Liver (tissue), 9 donors: ENCODE results near the gene MCU. TPM values are rescaled to one million over a fixed set of nuclear protein-coding genes. Genes with fewer than 3 reads are reported as not detected.

Experiments used
- DNase-seq: peaks from one replicate; pipeline ENCODE4 v3.0.0-alpha.2; 2017; ENCODE audit warnings: low spot score
- H3K27ac ChIP-seq, 2 donors: one replicate each; pipeline ENCODE4 v1.7.0; 2013; ENCODE audit warnings: inconsistent platforms in 2 of 2, low read length in 2 of 2, control low read depth in 1 of 2, low read depth in 1 of 2, mild to moderate bottlenecking in 1 of 2
- H3K27me3 ChIP-seq, 4 donors: one replicate each; pipeline versions ENCODE4 v1.6.1 to v1.7.0; 2013; ENCODE audit warnings: low read length in 3 of 4, inconsistent platforms in 1 of 4, mild to moderate bottlenecking in 1 of 4, moderate library complexity in 1 of 4; ENCODE audit not compliant: control insufficient read depth in 4 of 4, insufficient read depth in 4 of 4
- H3K36me3 ChIP-seq, 4 donors: one replicate each; pipeline versions ENCODE4 v1.6.1 to v1.7.0; 2013; ENCODE audit warnings: low read length in 3 of 4, mild to moderate bottlenecking in 3 of 4, low read depth in 1 of 4, moderate library complexity in 1 of 4; ENCODE audit not compliant: control insufficient read depth in 4 of 4, insufficient read depth in 3 of 4
- H3K4me1 ChIP-seq, 4 donors: one replicate each; pipeline versions ENCODE4 v1.6.1 to v1.7.0; 2013; ENCODE audit warnings: low read length in 3 of 4, mild to moderate bottlenecking in 3 of 4, moderate library complexity in 1 of 4; ENCODE audit not compliant: control insufficient read depth in 4 of 4, insufficient read depth in 4 of 4
- H3K4me3 ChIP-seq, 3 donors: one replicate each; pipeline versions ENCODE4 v1.6.1 to v1.7.0; 2013; ENCODE audit warnings: low read length in 3 of 3, control low read depth in 1 of 3, low read depth in 1 of 3, mild to moderate bottlenecking in 1 of 3
- H3K9ac ChIP-seq, 2 donors: one replicate each; pipeline ENCODE4 v1.7.0; 2013; ENCODE audit warnings: low read length in 2 of 2, mild to moderate bottlenecking in 2 of 2, moderate library complexity in 2 of 2, control low read depth in 1 of 2, low read depth in 1 of 2
- H3K9me3 ChIP-seq, 4 donors: one replicate each; pipeline versions ENCODE4 v1.6.1 to v1.7.0; 2013; ENCODE audit warnings: low read length in 3 of 4; ENCODE audit not compliant: control insufficient read depth in 4 of 4
- EGR1 ChIP-seq, 2 donors: IDR thresholded peaks; 2 replicates each; pipeline ENCODE4 v1.6.1; 2016 to 2018; ENCODE audit warnings: antibody characterized with exemption in 2 of 2, low read depth in 2 of 2
- GABPA ChIP-seq, 2 donors: IDR thresholded peaks in 1 of 2; conservative IDR thresholded peaks in 1 of 2; 2 replicates each; pipeline ENCODE4 v1.6.1; 2016; ENCODE audit warnings: antibody characterized with exemption in 2 of 2, mild to moderate bottlenecking in 1 of 2, moderate library complexity in 1 of 2
- HNF4A ChIP-seq, 2 donors: conservative IDR thresholded peaks; 2 replicates each; pipeline ENCODE4 v1.6.1; 2016; ENCODE audit warnings: antibody characterized with exemption in 2 of 2, mild to moderate bottlenecking in 2 of 2
- HNF4G ChIP-seq: IDR thresholded peaks from 2 replicates; pipeline ENCODE4 v1.6.1; 2016; ENCODE audit warnings: antibody characterized with exemption
- JUND ChIP-seq, 2 donors: IDR thresholded peaks; 2 replicates each; pipeline ENCODE4 v1.6.1; 2016; ENCODE audit warnings: antibody characterized with exemption in 2 of 2
- NR2F2 ChIP-seq: IDR thresholded peaks from 2 replicates; pipeline ENCODE4 v1.6.1; 2016; ENCODE audit warnings: antibody characterized with exemption
- RAD21 ChIP-seq, 2 donors: IDR thresholded peaks; 2 replicates each; pipeline ENCODE4 v1.6.1; 2016; ENCODE audit warnings: antibody characterized with exemption in 2 of 2, mild to moderate bottlenecking in 2 of 2
- SP1 ChIP-seq: IDR thresholded peaks from 2 replicates; pipeline ENCODE4 v1.6.1; 2018; ENCODE audit warnings: antibody characterized with exemption, mild to moderate bottlenecking
- YY1 ChIP-seq: IDR thresholded peaks from 2 replicates; pipeline ENCODE4 v1.6.1; 2016; ENCODE audit warnings: antibody characterized with exemption, mild to moderate bottlenecking
- WGBS: extraction: QIAGEN DNeasy Blood & Tissue Kit; methylation state at CpG from one replicate; pipeline ENCODE4 v1.1.7; 2013; 5-methylcytosine and 5-hydroxymethylcytosine counted together
- polyA plus RNA-seq, 2 donors: library from polyadenylated mRNA; stranded (reverse) in 1 of 2; unstranded in 1 of 2; fragments of 200-250 nt in 1 of 2; fragments of >200 nt in 1 of 2; fragmentation: Nextera tagmentation in 1 of 2; extraction: Ambion mirVana in 1 of 2; gene quantifications; one replicate each; pipeline versions ENCODE4 v1.2.1 to v1.2.3, GENCODE V29; 2013 to 2015
- total RNA-seq, 2 donors: library from RNA; depleted of rRNA; stranded (reverse); fragments of >200 nt; gene quantifications; one replicate each; pipeline ENCODE4 v1.2.3, GENCODE V29; 2014
- TF ChIP-seq, protein P1 (sequence below): IDR thresholded peaks from 2 replicates; pipeline ENCODE4 v1.6.1; 2016; ENCODE audit warnings: antibody characterized with exemption
- TF ChIP-seq, protein P2 (sequence below): fragments of 150-350 bp; IDR thresholded peaks from 2 replicates; pipeline ENCODE4 v1.5.1; 2017; ENCODE audit warnings: improper control_type of control experiment, low read depth, low read length; ENCODE audit not compliant: missing input control
- TF ChIP-seq, protein P3 (sequence below): IDR thresholded peaks from 2 replicates; pipeline ENCODE4 v1.6.1; 2016; ENCODE audit warnings: antibody characterized with exemption, mild to moderate bottlenecking
- TF ChIP-seq, protein P4 (sequence below): IDR thresholded peaks from 2 replicates; pipeline ENCODE4 v1.6.1; 2016; ENCODE audit warnings: antibody characterized with exemption
- donor health status: healthy.
- donor health status: healthy.
- donor health status: healthy.
- donor health status: healthy.
- donor health status: healthy.

Gene MCU
- total and polyA plus RNA-seq, 4 donors: 6.4 to 13.0 (median 8.8) TPM

DNA sequence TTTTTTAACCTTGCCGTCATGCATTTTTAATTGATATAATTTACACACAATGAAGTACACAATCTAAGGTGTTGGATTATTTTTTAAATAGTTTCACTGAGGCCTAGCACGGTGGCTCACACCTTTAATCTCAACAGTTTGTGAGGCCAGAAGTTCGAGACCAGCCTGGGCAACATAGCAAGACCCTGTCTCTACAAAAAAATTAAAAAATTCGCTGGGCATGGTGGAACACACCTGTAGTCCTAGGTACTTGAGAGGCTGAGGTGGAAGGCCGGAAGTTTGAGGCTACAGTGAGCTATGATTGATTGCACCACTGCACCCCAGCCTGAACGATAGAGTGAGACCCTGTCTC, 108.8 kb downstream of the MCU start:
- H3K9ac ChIP-seq: no peak overlapping the region
- H3K36me3 ChIP-seq: no peaks in the 10 kb centered on the region
- H3K9me3 ChIP-seq: no peaks in the 10 kb centered on the region
- WGBS: 85% methylated on average over 6 of the region's 6 CpGs
- H3K4me3 ChIP-seq: no peak overlapping the region
- H3K4me1 ChIP-seq: no peaks in the 10 kb centered on the region
- no peaks in the 10 kb centered on the region for H3K27me3 ChIP-seq
- TF ChIP-seq, protein P1, sequence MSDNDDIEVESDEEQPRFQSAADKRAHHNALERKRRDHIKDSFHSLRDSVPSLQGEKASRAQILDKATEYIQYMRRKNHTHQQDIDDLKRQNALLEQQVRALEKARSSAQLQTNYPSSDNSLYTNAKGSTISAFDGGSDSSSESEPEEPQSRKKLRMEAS: no peak
- TF ChIP-seq GABPA (IDR thresholded peaks at IDR 0.05 in 1 of 2, conservative IDR thresholded peaks at IDR 0.05 in 1 of 2) (no peak), HNF4A (conservative IDR thresholded peaks at IDR 0.05) (no peak), SP1 (no peak), HNF4G (no peak), YY1 (no peak), JUND (IDR thresholded peaks at IDR 0.05) (no peak), NR2F2 (no peak)
- TF ChIP-seq, protein P2, sequence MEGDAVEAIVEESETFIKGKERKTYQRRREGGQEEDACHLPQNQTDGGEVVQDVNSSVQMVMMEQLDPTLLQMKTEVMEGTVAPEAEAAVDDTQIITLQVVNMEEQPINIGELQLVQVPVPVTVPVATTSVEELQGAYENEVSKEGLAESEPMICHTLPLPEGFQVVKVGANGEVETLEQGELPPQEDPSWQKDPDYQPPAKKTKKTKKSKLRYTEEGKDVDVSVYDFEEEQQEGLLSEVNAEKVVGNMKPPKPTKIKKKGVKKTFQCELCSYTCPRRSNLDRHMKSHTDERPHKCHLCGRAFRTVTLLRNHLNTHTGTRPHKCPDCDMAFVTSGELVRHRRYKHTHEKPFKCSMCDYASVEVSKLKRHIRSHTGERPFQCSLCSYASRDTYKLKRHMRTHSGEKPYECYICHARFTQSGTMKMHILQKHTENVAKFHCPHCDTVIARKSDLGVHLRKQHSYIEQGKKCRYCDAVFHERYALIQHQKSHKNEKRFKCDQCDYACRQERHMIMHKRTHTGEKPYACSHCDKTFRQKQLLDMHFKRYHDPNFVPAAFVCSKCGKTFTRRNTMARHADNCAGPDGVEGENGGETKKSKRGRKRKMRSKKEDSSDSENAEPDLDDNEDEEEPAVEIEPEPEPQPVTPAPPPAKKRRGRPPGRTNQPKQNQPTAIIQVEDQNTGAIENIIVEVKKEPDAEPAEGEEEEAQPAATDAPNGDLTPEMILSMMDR: no peak
- TF ChIP-seq, protein P3, sequence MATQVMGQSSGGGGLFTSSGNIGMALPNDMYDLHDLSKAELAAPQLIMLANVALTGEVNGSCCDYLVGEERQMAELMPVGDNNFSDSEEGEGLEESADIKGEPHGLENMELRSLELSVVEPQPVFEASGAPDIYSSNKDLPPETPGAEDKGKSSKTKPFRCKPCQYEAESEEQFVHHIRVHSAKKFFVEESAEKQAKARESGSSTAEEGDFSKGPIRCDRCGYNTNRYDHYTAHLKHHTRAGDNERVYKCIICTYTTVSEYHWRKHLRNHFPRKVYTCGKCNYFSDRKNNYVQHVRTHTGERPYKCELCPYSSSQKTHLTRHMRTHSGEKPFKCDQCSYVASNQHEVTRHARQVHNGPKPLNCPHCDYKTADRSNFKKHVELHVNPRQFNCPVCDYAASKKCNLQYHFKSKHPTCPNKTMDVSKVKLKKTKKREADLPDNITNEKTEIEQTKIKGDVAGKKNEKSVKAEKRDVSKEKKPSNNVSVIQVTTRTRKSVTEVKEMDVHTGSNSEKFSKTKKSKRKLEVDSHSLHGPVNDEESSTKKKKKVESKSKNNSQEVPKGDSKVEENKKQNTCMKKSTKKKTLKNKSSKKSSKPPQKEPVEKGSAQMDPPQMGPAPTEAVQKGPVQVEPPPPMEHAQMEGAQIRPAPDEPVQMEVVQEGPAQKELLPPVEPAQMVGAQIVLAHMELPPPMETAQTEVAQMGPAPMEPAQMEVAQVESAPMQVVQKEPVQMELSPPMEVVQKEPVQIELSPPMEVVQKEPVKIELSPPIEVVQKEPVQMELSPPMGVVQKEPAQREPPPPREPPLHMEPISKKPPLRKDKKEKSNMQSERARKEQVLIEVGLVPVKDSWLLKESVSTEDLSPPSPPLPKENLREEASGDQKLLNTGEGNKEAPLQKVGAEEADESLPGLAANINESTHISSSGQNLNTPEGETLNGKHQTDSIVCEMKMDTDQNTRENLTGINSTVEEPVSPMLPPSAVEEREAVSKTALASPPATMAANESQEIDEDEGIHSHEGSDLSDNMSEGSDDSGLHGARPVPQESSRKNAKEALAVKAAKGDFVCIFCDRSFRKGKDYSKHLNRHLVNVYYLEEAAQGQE: no peak
- TF ChIP-seq, protein P4, sequence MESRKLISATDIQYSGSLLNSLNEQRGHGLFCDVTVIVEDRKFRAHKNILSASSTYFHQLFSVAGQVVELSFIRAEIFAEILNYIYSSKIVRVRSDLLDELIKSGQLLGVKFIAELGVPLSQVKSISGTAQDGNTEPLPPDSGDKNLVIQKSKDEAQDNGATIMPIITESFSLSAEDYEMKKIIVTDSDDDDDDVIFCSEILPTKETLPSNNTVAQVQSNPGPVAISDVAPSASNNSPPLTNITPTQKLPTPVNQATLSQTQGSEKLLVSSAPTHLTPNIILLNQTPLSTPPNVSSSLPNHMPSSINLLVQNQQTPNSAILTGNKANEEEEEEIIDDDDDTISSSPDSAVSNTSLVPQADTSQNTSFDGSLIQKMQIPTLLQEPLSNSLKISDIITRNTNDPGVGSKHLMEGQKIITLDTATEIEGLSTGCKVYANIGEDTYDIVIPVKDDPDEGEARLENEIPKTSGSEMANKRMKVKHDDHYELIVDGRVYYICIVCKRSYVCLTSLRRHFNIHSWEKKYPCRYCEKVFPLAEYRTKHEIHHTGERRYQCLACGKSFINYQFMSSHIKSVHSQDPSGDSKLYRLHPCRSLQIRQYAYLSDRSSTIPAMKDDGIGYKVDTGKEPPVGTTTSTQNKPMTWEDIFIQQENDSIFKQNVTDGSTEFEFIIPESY: no peak
- no peak for DNase-seq
- no peak overlapping the region for H3K27ac ChIP-seq

DNA sequence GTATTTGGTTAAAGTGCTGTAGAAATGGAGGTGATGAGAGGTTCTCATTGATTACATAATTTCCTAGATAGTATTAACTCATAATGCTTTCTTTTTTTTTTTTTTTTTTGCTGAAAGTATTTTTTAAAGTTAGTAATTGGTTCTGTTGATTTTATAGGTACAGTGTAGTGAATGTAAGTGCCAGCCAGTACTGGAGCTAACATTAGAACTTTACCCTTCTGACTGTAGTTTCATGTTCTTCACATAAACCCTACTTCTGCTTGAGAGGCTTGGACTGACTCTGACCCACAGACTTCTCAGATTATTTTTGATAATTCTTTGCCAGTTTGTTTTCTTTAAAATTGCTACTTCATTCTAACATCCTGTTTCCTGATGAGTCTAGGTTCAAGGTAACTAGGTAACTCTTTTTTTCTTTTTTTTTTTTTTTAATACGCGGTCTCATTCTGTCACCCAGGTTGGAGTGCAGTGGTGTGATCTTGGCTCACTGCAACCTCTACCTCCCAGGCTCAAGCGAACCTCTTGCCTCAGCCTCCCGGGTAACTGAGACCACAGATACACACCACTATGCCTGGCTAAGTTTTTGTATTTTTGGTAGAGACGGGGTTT, 109.4 kb downstream of the MCU start:
- TF ChIP-seq RAD21 (IDR thresholded peaks at IDR 0.05) (no peak), JUND (IDR thresholded peaks at IDR 0.05) (no peak), EGR1 (IDR thresholded peaks at IDR 0.05; ENCODE audit: low read depth in 2 of 2) (no peak)
- H3K9ac ChIP-seq: no peak overlapping the region
- H3K27me3 ChIP-seq: no peaks in the 10 kb centered on the region
- H3K27ac ChIP-seq: no peak overlapping the region
- H3K36me3 ChIP-seq: no peaks in the 10 kb centered on the region
- 95% methylated on average over 5 of the region's 5 CpGs for WGBS
- DNase-seq: no peak
- H3K4me3 ChIP-seq: no peak overlapping the region
- H3K9me3 ChIP-seq: no peaks in the 10 kb centered on the region
- no peaks in the 10 kb centered on the region for H3K4me1 ChIP-seq
